HAP-1 (cell line): ENCODE results near the gene RFFL.

Experiments
- DNase-seq, 2 experiments: peaks; one replicate each; pipeline ENCODE4 v3.0.0-alpha.2; 2016 to 2020; ENCODE audit warnings: low spot score in 2 of 2
- H3K27me3 ChIP-seq: fragments of 250-450 bp; sonication (Bioruptor Pico); 2 replicates; pipeline ENCODE4 v1.5.1; 2020; ENCODE audit warnings: low read depth, mild to moderate bottlenecking, moderate library complexity
- H3K36me3 ChIP-seq: fragments of 250-450 bp; sonication (Bioruptor Pico); replicated peaks from 2 replicates; pipeline ENCODE4 v1.5.1; 2020; ENCODE audit warnings: mild to moderate bottlenecking
- H3K4me1 ChIP-seq: fragments of 250-450 bp; sonication (Bioruptor Pico); 2 replicates; pipeline ENCODE4 v1.5.1; 2020; ENCODE audit warnings: mild to moderate bottlenecking
- H3K4me3 ChIP-seq: fragments of 250-450 bp; sonication (Bioruptor Pico); 2 replicates; pipeline ENCODE4 v1.5.1; 2020; ENCODE audit warnings: mild to moderate bottlenecking, moderate library complexity
- H3K9me3 ChIP-seq: fragments of 250-450 bp; sonication (Bioruptor Pico); 2 replicates; pipeline ENCODE4 v1.5.1; 2020; ENCODE audit warnings: mild to moderate bottlenecking, moderate library complexity
- in situ Hi-C: fragments of 300-500 bp; cut with MboI; formaldehyde crosslinking; loops from 3 replicates; pipeline ENCODE4 v1.14.3; 2020; ENCODE audit warnings: low sequenced_read_pairs, inconsistent platforms, mixed read lengths

RFFL gene

DNA sequence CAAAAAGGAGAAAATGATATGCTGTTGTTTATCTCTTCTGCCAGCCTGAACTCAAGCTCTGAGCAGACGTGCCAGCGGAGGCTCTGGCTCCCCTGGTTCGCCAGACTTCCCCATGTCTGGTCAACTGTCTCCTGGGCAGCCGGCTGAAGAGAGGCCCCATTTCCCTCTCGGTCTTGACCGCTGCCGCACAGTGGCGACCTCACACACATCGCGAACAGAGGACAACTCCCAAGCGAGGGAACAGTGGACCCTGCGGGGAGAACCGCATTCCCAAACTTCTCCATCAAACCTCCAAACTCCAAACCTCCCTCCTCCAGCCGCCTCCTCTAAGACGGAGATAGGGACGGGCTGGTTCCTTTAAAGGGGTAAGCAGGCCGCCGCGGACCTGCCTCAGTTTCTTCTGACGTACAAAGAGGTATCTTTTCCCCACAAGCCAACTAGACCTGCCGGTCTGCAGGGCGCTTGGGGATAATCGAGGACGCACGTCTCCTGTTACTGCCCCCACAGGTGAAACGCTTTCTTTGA, 24.9 kb upstream of the RFFL start:
- no peaks in the 10 kb centered on the region for H3K36me3 ChIP-seq
- no peaks in the 10 kb centered on the region for H3K27me3 ChIP-seq
- DNase-seq = peak; percentile 33 to 49
- no peaks in the 10 kb centered on the region for H3K9me3 ChIP-seq
- H3K4me3 ChIP-seq = peak overlapping the region; percentile 58
- in situ Hi-C loops = loop anchor here (10.0 kb wide), 1 partner anchor 104 kb away; the partner anchor contains the start of gene LIG3
- peaks cover 38% of the 10 kb centered on the region for H3K4me1 ChIP-seq

DNA sequence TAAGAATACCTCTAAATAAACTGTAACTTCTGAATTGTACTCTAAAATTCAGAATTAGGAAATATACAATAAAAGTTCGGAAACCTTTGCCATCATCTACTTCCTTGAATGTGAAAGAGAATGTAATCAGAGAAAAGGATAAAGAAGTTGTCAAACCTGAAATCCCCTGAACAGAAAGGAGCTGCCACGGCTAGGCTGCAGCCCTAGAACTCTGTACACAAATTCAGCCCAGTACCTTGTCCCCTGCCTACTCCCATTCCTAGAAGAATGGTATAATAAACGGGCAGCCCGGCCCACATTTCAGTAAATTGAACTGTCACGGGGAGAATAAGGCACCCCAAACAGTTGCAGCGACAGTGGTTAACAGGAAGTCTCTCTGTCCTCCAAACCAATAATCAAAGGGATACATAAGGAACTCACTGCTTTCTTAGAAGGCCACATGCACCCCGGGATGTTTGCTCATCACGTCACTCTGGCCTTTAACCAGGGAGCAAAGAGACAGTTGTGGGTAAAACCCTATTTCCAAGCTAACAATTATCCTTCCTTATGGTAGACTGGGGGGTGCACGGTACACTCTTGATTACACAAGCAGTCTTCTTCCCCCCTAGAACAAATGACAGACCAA, 24.3 kb upstream of the RFFL start:
- Histone ChIP-seq H3K4me1 (peaks cover 44% of the 10 kb centered on the region), H3K9me3 (no peaks in the 10 kb centered on the region), H3K27me3 (no peaks in the 10 kb centered on the region), H3K36me3 (no peaks in the 10 kb centered on the region), H3K4me3 (peak overlapping the region; percentile 58)
- in situ Hi-C loops = loop anchor here (10.0 kb wide), 1 partner anchor 103 kb away; the partner anchor contains the start of gene LIG3
- peak in 1 of 2 experiments; percentile 20 for DNase-seq

DNA sequence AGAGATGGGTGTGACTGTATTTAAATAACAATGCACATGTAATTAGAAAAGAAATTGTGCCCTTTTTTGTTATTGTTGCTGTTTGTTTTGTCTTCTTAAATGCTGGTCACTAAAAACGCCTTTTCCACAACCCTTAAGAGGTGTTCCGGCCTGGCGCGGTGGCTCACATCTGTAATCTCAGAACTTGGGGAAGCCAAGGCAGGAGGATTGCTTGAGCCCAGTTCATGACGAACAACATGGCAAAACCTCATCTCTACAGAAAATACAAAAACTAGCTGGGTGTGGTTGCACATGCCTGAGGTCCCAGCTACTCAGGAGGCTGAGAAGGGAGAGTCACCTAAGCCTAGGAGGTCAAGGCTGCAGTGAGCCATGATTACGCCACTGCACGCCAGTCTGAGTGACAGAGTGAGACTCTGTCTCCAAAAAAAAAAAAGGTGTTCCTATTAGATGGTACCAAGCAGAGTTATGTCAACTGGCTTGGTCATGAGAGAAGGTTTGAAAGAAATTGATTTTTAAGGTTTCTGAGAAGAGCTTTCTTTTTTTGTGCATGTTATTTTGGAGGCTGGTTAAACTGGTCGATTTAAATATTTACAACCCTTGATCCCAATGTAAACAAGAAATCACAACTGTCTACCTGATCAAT, 23.5 kb upstream of the RFFL start:
- Histone ChIP-seq H3K27me3 (no peaks in the 10 kb centered on the region), H3K9me3 (no peaks in the 10 kb centered on the region), H3K36me3 (no peaks in the 10 kb centered on the region), H3K4me1 (peaks cover 52% of the 10 kb centered on the region), H3K4me3 (peak overlapping the region; percentile 58)
- in situ Hi-C loops = loop anchor here (10.0 kb wide), 1 partner anchor 102 kb away; the partner anchor contains the start of gene LIG3
- DNase-seq = peak; percentile 40 to 57

DNA sequence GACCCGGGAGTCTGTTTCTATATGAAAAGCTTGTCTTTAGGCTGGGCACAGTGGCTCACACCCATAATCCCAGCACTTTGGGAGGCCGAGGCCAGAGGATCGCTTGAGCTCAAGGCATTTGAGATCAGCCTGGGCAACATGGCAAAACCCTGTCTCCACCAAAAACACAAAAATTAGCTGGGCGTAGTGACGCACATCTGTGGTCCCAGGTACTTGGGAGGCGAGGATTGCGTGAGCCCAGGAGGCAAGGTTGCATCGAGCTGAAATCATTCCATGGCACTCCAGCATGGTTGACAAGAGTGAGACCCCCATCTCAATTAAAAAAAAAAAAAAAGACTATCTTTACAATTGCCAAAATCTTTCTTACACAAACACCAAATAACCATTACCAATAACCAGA, 22.7 kb upstream of the RFFL start:
- in situ Hi-C loops = loop anchor here (10.0 kb wide), 1 partner anchor 101 kb away; the partner anchor contains the start of gene LIG3

DNA sequence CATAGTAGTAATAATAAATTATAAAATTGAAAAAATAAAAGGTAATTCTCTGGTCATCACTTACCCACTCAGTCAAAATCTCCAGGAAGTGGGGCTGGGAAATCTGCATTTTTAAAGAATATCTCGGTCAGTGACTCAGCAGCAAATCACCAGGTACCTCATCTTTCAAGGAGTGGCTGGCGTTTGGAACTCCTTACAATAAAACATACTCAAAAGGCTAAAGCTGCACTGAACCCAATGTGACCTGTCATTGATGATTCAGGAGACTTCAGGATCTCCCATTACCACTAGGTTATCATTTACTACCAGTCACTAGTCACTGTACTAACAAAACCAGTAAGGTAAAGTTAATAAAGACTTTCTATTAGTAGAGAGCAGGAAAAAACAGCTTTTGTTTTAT, 21.5 kb upstream of the RFFL start:
- in situ Hi-C loops = loop anchor here (10.0 kb wide), 1 partner anchor 100 kb away; the partner anchor contains the start of gene LIG3
- Histone ChIP-seq H3K4me3 (no peak overlapping the region), H3K4me1 (peaks cover 73% of the 10 kb centered on the region), H3K9me3 (no peaks in the 10 kb centered on the region), H3K36me3 (no peaks in the 10 kb centered on the region), H3K27me3 (no peaks in the 10 kb centered on the region)
- DNase-seq = peak in 1 of 2 experiments; percentile 40

More for the DNA sequence above, 22.7 kb upstream of the RFFL start:
- no peaks in the 10 kb centered on the region for H3K36me3 ChIP-seq
- no peak for DNase-seq
- H3K4me3 ChIP-seq = no peak overlapping the region
- H3K4me1 ChIP-seq = peaks cover 61% of the 10 kb centered on the region
- H3K27me3 ChIP-seq = no peaks in the 10 kb centered on the region
- H3K9me3 ChIP-seq = no peaks in the 10 kb centered on the region

DNA sequence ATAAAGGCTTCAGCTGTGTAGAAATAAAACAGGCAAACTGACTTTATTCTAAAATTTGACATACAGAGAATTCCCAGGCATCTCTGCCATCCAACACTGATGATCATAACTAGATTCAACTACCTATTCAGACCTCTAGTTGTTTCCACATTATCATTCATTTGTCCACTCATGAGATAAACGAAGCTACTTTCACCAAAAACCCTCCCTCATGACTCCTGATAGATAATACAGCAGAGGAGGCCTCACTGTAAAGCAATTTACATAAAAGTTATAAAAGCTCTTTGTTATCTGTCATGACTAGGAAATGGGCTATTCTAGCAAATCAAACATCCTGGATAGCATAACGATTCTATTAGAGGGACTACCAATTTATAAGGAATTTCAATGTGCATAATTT, 19.6 kb upstream of the RFFL start:
- Histone ChIP-seq H3K36me3 (no peaks in the 10 kb centered on the region), H3K4me3 (no peak overlapping the region), H3K9me3 (no peaks in the 10 kb centered on the region), H3K27me3 (no peaks in the 10 kb centered on the region), H3K4me1 (peaks cover 71% of the 10 kb centered on the region)
- in situ Hi-C loops = loop anchor here (10.0 kb wide), 1 partner anchor 98 kb away; the partner anchor contains the start of gene LIG3
- no peak for DNase-seq

DNA sequence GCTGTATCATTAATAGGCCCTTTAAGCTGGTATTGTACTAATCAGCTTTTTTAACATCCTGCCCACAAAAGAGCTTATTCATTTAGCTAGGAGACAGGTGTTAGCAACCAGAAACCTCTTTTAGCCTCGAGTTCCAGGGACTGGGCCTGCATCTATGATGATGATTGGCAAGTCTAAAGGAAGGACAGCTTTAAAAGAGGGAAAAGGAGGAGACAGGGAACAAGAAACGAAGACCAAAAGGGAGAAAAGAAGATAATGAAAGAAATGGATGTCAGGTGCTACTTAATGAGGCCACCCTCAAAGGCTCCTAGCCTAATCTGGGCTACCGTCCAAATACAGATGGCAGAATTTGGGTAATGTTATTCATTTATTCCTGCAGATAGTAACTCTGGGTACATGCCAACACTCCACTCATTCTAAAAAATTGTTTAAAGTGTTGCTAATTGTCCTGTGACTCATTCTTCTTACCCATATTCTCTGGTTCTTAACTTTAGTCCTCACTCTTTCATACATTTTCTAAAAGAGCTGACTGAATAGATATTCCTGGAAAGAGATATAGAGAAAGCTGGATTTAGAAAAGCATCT, 18.7 kb upstream of the RFFL start:
- H3K9me3 ChIP-seq = no peaks in the 10 kb centered on the region
- H3K4me3 ChIP-seq = no peak overlapping the region
- H3K4me1 ChIP-seq = peaks cover 65% of the 10 kb centered on the region
- no peaks in the 10 kb centered on the region for H3K36me3 ChIP-seq
- no peaks in the 10 kb centered on the region for H3K27me3 ChIP-seq
- peak; percentile 57 to 78 for DNase-seq
- in situ Hi-C loops = loop anchor here (10.0 kb wide), 1 partner anchor 97 kb away; the partner anchor contains the start of gene LIG3

DNA sequence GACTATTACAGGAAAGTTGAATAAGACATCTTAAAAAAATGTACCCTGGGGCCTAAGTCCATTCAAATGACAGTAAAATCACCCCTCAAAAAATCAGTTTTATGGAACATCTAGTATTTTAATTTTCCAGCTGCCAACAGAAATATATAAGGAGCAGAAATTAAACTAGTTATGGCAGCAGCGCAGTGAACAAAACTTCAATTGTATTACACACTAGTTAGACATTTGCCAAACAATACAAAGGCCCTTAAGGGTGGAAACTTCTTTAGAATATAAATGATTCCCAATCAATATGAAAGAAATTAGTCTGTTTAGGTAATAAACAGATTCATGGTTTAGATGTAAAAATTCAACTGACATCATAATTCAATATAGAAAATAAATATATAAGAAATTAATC, 18.1 kb upstream of the RFFL start:
- in situ Hi-C loops = loop anchor here (10.0 kb wide), 1 partner anchor 97 kb away; the partner anchor contains the start of gene LIG3
- Histone ChIP-seq H3K4me1 (peaks cover 60% of the 10 kb centered on the region), H3K27me3 (no peaks in the 10 kb centered on the region), H3K9me3 (no peaks in the 10 kb centered on the region), H3K4me3 (no peak overlapping the region), H3K36me3 (no peaks in the 10 kb centered on the region)
- peak in 1 of 2 experiments; percentile 86 for DNase-seq

DNA sequence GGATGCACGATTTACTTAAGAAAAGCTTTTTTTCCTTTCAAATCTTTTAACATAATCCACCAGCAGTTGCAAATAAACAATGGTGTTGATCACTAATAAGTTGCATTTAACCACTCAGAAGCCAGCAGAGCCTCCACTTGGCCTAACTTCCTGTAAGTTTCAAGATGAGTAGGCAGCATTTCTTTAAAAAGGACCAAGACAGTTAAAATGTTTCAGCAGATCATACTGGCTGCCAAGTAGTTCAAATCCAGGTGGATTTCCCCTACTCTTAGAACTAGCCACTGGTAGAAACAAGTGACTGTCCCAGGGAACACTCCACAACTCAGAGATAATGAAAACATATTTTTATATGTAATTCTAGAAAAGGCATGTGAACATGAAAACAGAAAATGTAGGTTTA, 17.0 kb upstream of the RFFL start:
- in situ Hi-C loops = loop anchor here (10.0 kb wide), 1 partner anchor 96 kb away; the partner anchor contains the start of gene LIG3
- H3K4me3 ChIP-seq = no peak overlapping the region
- no peaks in the 10 kb centered on the region for H3K36me3 ChIP-seq
- H3K4me1 ChIP-seq = peaks cover 49% of the 10 kb centered on the region
- no peaks in the 10 kb centered on the region for H3K9me3 ChIP-seq
- DNase-seq = no peak
- H3K27me3 ChIP-seq = no peaks in the 10 kb centered on the region

DNA sequence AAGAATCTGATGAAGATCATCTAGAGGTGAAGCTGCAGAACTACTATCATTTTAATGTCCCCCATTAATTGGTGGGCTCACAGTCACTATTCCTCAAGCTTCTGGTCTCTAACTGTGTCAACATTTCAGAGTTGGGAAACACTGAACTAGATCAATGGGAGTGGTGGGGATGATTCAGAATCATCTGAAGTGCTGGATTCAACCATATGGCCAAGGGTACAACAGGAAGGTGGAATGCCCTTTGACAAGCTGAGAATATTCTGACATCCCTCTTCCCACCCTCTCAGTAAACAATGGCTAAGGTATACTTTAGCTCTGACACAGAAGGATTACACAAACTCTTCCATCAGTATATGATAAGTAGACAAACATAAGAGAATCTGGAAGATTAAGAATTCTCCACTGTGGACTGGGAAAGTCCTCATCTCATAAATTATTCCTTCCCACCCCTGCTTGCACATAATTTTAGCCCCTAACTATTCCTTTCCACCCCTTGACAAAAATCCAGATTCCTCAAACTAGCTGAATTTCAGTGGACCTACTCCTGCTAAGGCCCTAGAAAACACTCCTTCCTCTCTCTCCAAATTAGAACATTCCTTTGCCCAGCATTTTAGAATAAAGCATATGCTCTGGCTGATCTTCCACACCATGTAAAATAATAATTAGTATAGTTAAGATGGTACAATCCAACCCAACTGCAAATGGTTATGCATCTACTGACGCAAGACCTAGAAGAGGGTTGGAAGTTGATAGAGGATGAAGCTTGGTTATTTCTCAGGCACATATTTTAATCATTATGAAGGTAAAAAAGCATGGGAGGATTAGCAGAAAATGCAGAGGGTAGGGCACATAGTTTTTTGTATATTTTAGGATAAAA, 16.3 kb upstream of the RFFL start:
- no peak for DNase-seq
- in situ Hi-C loops = loop anchor here (10.0 kb wide), 1 partner anchor 95 kb away; the partner anchor contains the start of gene LIG3
- no peaks in the 10 kb centered on the region for H3K9me3 ChIP-seq
- H3K36me3 ChIP-seq = no peaks in the 10 kb centered on the region
- peaks cover 41% of the 10 kb centered on the region for H3K4me1 ChIP-seq
- H3K4me3 ChIP-seq = no peak overlapping the region
- no peaks in the 10 kb centered on the region for H3K27me3 ChIP-seq

DNA sequence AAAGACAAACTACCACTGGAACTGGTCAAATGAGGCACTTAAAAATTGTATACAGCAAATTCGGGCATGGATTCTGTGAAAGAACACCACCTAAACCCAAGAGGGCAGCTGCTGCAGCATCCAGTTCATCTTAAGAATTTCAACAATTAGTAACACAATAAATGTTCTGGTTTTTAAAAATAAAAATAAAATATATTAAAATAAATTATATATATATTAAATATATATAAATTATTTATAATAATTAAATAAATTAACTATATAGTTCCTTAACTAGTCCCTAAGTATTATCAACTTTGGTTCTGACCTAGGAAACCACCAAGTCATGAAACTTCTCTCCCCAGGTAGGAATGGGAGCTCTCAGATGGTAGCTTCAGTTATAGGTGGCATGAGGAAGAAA, 13.4 kb upstream of the RFFL start:
- no peak for DNase-seq
- Histone ChIP-seq H3K9me3 (no peaks in the 10 kb centered on the region), H3K27me3 (no peaks in the 10 kb centered on the region), H3K4me1 (peaks cover 22% of the 10 kb centered on the region), H3K36me3 (no peaks in the 10 kb centered on the region), H3K4me3 (no peak overlapping the region)
- in situ Hi-C loops = no loop called here

DNA sequence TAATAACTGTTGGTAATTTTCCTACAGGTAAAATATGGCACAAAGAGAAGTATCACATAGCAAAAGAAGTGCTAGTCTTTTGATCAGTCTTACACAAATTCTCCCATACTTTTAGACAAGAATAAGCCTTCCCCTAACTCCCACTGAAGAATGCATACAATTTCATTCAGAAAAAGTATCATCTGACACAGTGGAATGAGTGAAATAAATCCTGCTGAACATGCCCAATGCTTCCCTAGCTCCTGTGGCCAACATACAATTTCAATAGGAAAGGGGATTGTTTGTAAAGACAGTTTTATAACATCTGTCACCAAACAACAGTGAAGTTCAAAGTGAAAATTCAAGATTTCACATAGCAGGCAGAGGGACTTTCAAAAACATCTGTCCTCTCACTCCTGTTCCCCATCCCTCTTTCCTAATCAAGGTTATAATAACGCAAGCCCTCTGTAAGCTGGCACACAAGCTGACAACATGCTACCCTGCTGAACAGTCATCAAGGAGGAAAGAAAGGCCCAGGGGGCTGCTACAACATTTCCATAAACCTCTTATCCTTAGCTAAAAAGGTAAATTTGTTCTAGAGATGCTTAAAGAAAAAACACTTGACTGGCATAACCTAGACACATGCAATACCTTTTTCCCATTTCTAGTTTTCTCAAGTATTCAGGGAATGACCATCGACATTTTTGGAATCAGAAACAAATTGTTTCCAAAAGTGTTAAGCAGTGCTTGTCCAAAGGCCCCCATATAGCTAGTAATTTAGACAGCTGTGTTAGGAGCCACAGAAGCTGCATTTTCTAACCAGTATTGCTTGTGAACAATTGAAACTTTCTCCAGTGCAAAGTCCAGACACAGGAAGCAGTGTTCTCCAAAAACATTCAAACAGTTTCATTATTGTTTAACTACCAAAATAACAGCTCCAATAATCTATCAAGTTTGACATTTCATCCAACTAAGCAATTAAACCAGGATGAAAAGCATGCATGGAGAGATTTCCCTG, 11.5 kb upstream of the RFFL start:
- no peak for DNase-seq
- Histone ChIP-seq H3K9me3 (no peaks in the 10 kb centered on the region), H3K36me3 (no peaks in the 10 kb centered on the region), H3K4me1 (peaks cover 4% of the 10 kb centered on the region), H3K4me3 (no peak overlapping the region), H3K27me3 (no peaks in the 10 kb centered on the region)
- in situ Hi-C loops = no loop called here
